ENCODE data around the gene HINT3. TPM values are rescaled to one million over a fixed set of nuclear protein-coding genes. Genes with fewer than 3 reads are reported as not detected.
A peak's percentile ranks its signal among the peaks of the same experiment; 100 is the strongest.

The HINT3 gene
- total and polyA plus RNA-seq, 2 of the 13 experiments (the other 11 are each of a cell fraction or from before 2014, with no cell fraction given), result 3.1 to 22.8 TPM

DNA sequence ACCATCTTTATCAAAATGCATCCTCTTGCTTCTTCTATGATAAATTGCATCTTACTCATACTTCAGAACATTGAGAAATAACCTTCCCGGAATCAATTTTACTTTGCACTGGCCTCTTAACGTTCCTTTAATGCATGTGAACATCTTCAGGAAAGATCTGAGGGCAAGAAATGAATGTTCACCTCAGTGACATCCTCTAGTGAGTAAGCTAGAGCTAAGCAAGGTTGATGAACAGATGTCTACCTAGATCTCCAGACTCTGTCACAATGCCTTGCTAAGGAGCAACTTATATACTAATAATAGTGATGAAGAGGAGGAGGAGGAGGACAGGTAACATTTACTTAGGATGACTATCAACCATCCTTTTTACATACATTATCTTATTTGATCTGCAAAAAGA is 16.8 kb upstream of the HINT3 start:
- Histone ChIP-seq H4K20me1 (ENCODE audit: insufficient read depth, low read length) (no peaks in the 10 kb centered on the region), H2AFZ (ENCODE audit: low read length) (no peak overlapping the region), H3K4me2 (ENCODE audit: low read depth, low read length) (no peak overlapping the region), H3K79me2 (ENCODE audit: insufficient read depth, low read length) (no peaks in the 10 kb centered on the region), H3K9me3 (ENCODE audit: low read length) (no peaks in the 10 kb centered on the region), H3K4me1 (ENCODE audit: insufficient read depth, low read length) (peaks cover 43% of the 10 kb centered on the region), H3K4me3 (replicated peaks in 1 of 3; ENCODE audit: insufficient read depth in 1 of 3, low read depth in 2 of 3, low read length in 3 of 3) (no peak overlapping the region), H3K27me3 (ENCODE audit: control insufficient read depth in 1 of 2, insufficient read depth in 2 of 2, low read length in 2 of 2) (no peaks in the 10 kb centered on the region), H3K36me3 (replicated peaks in 1 of 2; ENCODE audit: control insufficient read depth in 1 of 2, insufficient read depth in 2 of 2, low read length in 2 of 2) (no peaks in the 10 kb centered on the region), H3K9ac (ENCODE audit: insufficient read depth, low read depth, low read length) (no peak overlapping the region), H3K27ac (ENCODE audit: extremely low read length, insufficient read depth, low read length) (no peak overlapping the region)
- no peak for DNase-seq (ENCODE audit: low spot score)
- 81% methylated on average over 2 of the region's 2 CpGs for WGBS (ENCODE audit: low lambda C conversion rate)
- no TSS peak for BruUV-seq (replicated peaks)
- CTCF ChIA-PET (ENCODE audit: low intra/inter-chr PET ratio, low total read pairs), result no interaction called here
- in situ Hi-C loops (cut with HindIII; ENCODE audit: extremely low pct_ligation_motif_present, low pct_unique_long_range_greater_than_20kb), result no loop called here
- POLR2A ChIA-PET, result interaction anchor here (2.0 kb wide), 1 partner anchor 17 kb away, joined by 7 read pairs; the partner anchor contains the start of gene HINT3
- no peak for TF ChIP-seq KDM4B (CRISPR knock-in tag; IDR thresholded peaks at IDR 0.05)
- no peak for TF ChIP-seq NR2F2 (IDR thresholded peaks at IDR 0.05; ENCODE audit: borderline replicate concordance, low read depth)
- intact Hi-C loops (cut with micrococcal nuclease; ENCODE audit: unreplicated experiment), result no loop called here
- no peak for FAIRE-seq
- no peak for ATAC-seq

DNA sequence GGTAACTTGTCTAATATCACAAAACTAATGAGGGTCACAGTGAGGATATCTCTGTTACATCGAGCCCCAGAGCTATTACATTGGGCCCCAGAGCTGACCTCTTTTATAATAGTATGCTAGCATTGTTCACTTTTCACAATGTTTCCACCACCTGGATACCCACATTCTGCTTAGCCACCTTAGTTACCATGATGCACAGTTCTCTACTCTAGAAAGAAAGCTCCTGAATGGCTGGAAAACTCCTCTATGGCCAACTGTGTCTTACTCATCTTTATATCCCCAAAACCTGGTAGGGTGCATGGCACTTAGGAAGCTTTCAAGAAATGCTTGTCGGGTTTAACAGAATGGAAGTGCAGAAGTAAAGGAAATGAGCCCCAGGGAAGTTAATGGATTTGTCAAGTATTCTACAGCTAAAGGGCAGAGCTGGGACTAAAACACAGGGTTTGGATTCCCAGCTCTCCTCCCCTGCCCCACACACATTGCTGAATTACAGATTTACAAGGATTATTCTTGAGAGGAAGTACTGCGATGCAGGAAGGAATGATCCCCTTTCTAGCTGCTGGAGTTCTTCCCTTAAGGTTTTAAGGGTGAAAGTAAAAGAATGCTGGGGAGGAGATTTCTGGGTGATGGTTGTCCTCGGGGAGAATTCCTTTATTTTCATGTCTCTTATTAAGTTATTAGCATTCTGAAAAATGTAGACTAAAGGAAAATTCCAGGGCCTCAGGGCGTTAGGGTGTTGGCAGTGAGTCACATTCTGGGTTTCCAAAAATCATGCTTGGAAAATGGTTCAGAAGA is 16.1 kb upstream of the HINT3 start:
- H3K9ac ChIP-seq (ENCODE audit: insufficient read depth, low read depth, low read length), result no peak overlapping the region
- H2AFZ ChIP-seq (ENCODE audit: low read length), result no peak overlapping the region
- no peak for FAIRE-seq
- no peak for DNase-seq (ENCODE audit: low spot score)
- no peaks in the 10 kb centered on the region for H3K36me3 ChIP-seq (replicated peaks in 1 of 2; ENCODE audit: control insufficient read depth in 1 of 2, insufficient read depth in 2 of 2, low read length in 2 of 2)
- H3K4me3 ChIP-seq (replicated peaks in 1 of 3; ENCODE audit: insufficient read depth in 1 of 3, low read depth in 2 of 3, low read length in 3 of 3), result no peak overlapping the region
- ChIA-PET POLR2A (interaction anchor here (2.0 kb wide), 1 partner anchor 16 kb away, joined by 7 read pairs; the partner anchor contains the start of gene HINT3), CTCF (ENCODE audit: low intra/inter-chr PET ratio, low total read pairs) (no interaction called here)
- BruUV-seq (replicated peaks), result no TSS peak
- intact Hi-C loops (cut with micrococcal nuclease; ENCODE audit: unreplicated experiment), result no loop called here
- 77% methylated on average over 5 of the region's 5 CpGs for WGBS (ENCODE audit: low lambda C conversion rate)
- H3K9me3 ChIP-seq (ENCODE audit: low read length), result no peaks in the 10 kb centered on the region
- no peaks in the 10 kb centered on the region for H4K20me1 ChIP-seq (ENCODE audit: insufficient read depth, low read length)
- H3K79me2 ChIP-seq (ENCODE audit: insufficient read depth, low read length), result no peaks in the 10 kb centered on the region
- peaks cover 49% of the 10 kb centered on the region for H3K4me1 ChIP-seq (ENCODE audit: insufficient read depth, low read length)
- no peak for ATAC-seq
- in situ Hi-C loops (cut with HindIII; ENCODE audit: extremely low pct_ligation_motif_present, low pct_unique_long_range_greater_than_20kb), result no loop called here
- no peaks in the 10 kb centered on the region for H3K27me3 ChIP-seq (ENCODE audit: control insufficient read depth in 1 of 2, insufficient read depth in 2 of 2, low read length in 2 of 2)
- no peak overlapping the region for H3K27ac ChIP-seq (ENCODE audit: extremely low read length, insufficient read depth, low read length)
- no peak overlapping the region for H3K4me2 ChIP-seq (ENCODE audit: low read depth, low read length)
- TF ChIP-seq HOXA9 (CRISPR knock-in tag; IDR thresholded peaks at IDR 0.05; ENCODE audit: borderline replicate concordance) (no peak), ZSCAN31 (CRISPR knock-in tag; IDR thresholded peaks at IDR 0.05; ENCODE audit: low read depth) (0 out of 2 replicates have a peak, but pooled peaks have one; percentile 25), HMG20A (CRISPR knock-in tag; IDR thresholded peaks at IDR 0.05; ENCODE audit: borderline replicate concordance) (no peak)
- TF ChIP-seq, protein P1, sequence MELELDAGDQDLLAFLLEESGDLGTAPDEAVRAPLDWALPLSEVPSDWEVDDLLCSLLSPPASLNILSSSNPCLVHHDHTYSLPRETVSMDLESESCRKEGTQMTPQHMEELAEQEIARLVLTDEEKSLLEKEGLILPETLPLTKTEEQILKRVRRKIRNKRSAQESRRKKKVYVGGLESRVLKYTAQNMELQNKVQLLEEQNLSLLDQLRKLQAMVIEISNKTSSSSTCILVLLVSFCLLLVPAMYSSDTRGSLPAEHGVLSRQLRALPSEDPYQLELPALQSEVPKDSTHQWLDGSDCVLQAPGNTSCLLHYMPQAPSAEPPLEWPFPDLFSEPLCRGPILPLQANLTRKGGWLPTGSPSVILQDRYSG (CRISPR knock-in tag; IDR thresholded peaks at IDR 0.05), result no peak
